Measurements from ENCODE around the gene ORMDL2.
"Not testable (repeated sequence)": the region's sequence is repeated elsewhere in the genome, so short reads cannot be mapped to it uniquely, and the experiment has no call there.

The ORMDL2 gene

DNA sequence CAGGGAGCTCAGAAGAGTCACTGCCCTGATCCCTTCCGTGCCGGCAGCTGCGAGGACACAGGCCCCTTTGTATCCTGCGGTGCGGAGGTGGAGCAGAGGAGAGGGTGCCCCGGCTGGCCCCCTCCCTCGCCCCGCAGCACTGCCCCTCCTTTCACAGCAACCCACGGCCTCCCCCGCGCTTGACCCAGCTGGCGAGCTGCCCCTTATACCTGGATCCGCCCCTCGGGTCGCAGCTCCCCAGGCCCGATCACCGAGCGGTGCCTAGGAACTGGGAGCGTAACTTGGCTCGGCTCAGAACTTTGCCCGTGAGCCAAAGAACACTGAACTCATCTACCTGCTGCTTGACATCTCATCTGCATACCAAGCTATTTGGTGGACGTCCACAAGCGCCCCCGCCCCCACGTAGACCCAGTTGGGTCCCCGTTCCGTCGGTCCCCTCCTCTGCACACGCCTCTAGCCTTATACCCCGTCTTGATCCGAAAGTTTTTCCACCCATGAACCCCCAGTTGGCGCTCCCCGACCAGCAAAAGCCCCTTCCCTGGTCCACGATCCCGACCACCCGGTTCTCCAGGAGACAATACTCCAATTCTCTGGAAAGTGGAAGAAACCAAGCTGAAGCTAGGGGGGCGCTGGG lies 12.2 kb downstream of the ORMDL2 start:
- H3K27ac ChIP-seq (ENCODE audit: low read length): peak overlapping the region; percentile 41
- peaks cover 18% of the 10 kb centered on the region for H3K36me3 ChIP-seq (replicated peaks; ENCODE audit: low read depth, low read length)
- no peak for TF ChIP-seq EZH2phosphoT487 (IDR thresholded peaks at IDR 0.05; ENCODE audit: low read depth)
- TF ChIP-seq, protein P1, sequence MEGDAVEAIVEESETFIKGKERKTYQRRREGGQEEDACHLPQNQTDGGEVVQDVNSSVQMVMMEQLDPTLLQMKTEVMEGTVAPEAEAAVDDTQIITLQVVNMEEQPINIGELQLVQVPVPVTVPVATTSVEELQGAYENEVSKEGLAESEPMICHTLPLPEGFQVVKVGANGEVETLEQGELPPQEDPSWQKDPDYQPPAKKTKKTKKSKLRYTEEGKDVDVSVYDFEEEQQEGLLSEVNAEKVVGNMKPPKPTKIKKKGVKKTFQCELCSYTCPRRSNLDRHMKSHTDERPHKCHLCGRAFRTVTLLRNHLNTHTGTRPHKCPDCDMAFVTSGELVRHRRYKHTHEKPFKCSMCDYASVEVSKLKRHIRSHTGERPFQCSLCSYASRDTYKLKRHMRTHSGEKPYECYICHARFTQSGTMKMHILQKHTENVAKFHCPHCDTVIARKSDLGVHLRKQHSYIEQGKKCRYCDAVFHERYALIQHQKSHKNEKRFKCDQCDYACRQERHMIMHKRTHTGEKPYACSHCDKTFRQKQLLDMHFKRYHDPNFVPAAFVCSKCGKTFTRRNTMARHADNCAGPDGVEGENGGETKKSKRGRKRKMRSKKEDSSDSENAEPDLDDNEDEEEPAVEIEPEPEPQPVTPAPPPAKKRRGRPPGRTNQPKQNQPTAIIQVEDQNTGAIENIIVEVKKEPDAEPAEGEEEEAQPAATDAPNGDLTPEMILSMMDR (IDR thresholded peaks at IDR 0.05; ENCODE audit: low read depth, low read length): no peak
- H3K9ac ChIP-seq (ENCODE audit: low read length): peak overlapping the region; percentile 81
- peaks cover 25% of the 10 kb centered on the region for H3K4me1 ChIP-seq (ENCODE audit: low read length)
- no peaks in the 10 kb centered on the region for H4K20me1 ChIP-seq (ENCODE audit: insufficient read depth, low read length)
- H3K27me3 ChIP-seq (ENCODE audit: low read depth, low read length): no peaks in the 10 kb centered on the region
- H3K79me2 ChIP-seq (ENCODE audit: low read length): peaks cover 50% of the 10 kb centered on the region
- peak overlapping the region; percentile 83 for H3K4me2 ChIP-seq (ENCODE audit: low read length)
- H3K4me3 ChIP-seq (ENCODE audit: low read length): peak overlapping the region; percentile 87
- peak overlapping the region; percentile 50; the same call in 1 of the 2 replicates for H2AFZ ChIP-seq (ENCODE audit: low read depth, low read length)
- no peaks in the 10 kb centered on the region for H3K9me3 ChIP-seq (ENCODE audit: insufficient read depth, low read length)

DNA sequence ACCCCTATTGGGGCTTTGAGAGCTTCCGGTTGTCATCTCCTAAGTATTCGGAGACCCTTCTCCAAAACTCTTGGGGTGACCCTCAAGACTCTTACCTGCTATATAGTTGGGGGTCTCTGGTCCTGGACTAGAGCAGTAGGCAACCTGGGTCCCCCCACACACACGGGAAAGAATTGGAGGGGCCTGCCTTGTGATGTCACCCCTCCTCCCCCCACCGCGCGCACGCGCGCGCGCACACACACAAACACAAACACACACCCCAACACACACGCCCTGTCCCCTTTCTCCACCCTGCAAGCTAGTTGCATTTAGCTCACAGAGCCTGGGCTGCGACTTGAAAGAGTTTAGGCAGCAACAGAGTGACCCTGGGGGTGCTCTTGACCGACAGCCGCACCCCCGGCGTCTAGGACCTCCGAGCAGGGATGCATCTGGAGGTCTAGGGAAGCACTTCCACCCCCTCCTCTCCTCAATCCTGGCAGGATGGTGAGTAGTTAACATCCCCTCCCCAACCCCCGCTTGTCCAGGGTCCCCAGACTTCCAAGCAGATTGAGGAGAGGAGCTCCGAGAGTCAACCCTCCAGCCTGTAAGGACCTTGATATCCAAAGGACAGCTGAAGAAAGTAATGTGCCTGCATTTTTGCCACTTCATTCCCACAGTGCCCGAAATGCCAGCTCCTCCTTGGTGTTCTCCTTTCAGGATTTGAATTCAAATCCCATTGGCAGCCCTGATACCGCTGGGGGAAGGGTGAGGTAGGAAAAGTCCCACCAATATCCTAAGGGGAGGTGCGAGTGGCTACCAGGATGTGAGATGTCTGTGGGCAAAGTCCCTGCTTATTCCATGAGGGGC lies 13.0 kb downstream of the ORMDL2 start:
- H3K27me3 ChIP-seq (ENCODE audit: low read depth, low read length): no peaks in the 10 kb centered on the region
- H2AFZ ChIP-seq (ENCODE audit: low read depth, low read length): peak overlapping the region; percentile 12; the same call in 1 of the 2 replicates
- H3K4me3 ChIP-seq (ENCODE audit: low read length): peak overlapping the region; percentile 87
- peaks cover 44% of the 10 kb centered on the region for H3K79me2 ChIP-seq (ENCODE audit: low read length)
- no peaks in the 10 kb centered on the region for H3K9me3 ChIP-seq (ENCODE audit: insufficient read depth, low read length)
- no peak for TF ChIP-seq EZH2phosphoT487 (IDR thresholded peaks at IDR 0.05; ENCODE audit: low read depth)
- TF ChIP-seq, protein P1 (IDR thresholded peaks at IDR 0.05; ENCODE audit: low read depth, low read length): no peak
- peak overlapping the region; percentile 83 for H3K4me2 ChIP-seq (ENCODE audit: low read length)
- H3K9ac ChIP-seq (ENCODE audit: low read length): peak overlapping the region; percentile 81
- no peak overlapping the region for H3K27ac ChIP-seq (ENCODE audit: low read length)
- peaks cover 25% of the 10 kb centered on the region for H3K4me1 ChIP-seq (ENCODE audit: low read length)
- H4K20me1 ChIP-seq (ENCODE audit: insufficient read depth, low read length): no peaks in the 10 kb centered on the region
- peaks cover 16% of the 10 kb centered on the region for H3K36me3 ChIP-seq (replicated peaks; ENCODE audit: low read depth, low read length)

DNA sequence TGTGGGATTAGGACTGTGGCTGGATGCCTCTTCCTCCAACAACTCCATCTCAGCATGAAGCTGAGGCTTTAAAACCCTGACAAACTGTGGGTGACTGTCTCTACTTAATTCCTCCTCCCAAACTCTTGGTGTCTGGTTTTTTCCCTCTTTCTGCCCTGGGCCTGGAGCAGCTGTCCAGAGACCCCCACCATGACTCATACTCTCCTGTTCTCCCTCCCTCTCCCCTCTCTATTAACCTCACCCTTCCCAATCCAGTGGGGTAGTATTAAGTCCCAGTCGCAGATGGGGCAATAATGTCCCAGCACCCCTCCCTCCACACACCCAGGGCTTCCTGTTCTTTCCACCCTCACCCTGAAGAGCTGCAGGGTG lies 13.6 kb downstream of the ORMDL2 start:
- Histone ChIP-seq H3K4me1 (ENCODE audit: low read length) (peaks cover 25% of the 10 kb centered on the region), H3K79me2 (ENCODE audit: low read length) (peaks cover 38% of the 10 kb centered on the region), H3K27ac (ENCODE audit: low read length) (no peak overlapping the region), H3K4me2 (ENCODE audit: low read length) (no peak overlapping the region), H3K27me3 (ENCODE audit: low read depth, low read length) (no peaks in the 10 kb centered on the region), H3K9me3 (ENCODE audit: insufficient read depth, low read length) (no peaks in the 10 kb centered on the region), H3K9ac (ENCODE audit: low read length) (no peak overlapping the region), H3K4me3 (ENCODE audit: low read length) (no peak overlapping the region), H2AFZ (ENCODE audit: low read depth, low read length) (no peak overlapping the region), H4K20me1 (ENCODE audit: insufficient read depth, low read length) (no peaks in the 10 kb centered on the region), H3K36me3 (replicated peaks; ENCODE audit: low read depth, low read length) (peaks cover 14% of the 10 kb centered on the region)
- TF ChIP-seq, protein P1 (IDR thresholded peaks at IDR 0.05; ENCODE audit: low read depth, low read length): no peak
- TF ChIP-seq EZH2phosphoT487 (IDR thresholded peaks at IDR 0.05; ENCODE audit: low read depth): no peak

DNA sequence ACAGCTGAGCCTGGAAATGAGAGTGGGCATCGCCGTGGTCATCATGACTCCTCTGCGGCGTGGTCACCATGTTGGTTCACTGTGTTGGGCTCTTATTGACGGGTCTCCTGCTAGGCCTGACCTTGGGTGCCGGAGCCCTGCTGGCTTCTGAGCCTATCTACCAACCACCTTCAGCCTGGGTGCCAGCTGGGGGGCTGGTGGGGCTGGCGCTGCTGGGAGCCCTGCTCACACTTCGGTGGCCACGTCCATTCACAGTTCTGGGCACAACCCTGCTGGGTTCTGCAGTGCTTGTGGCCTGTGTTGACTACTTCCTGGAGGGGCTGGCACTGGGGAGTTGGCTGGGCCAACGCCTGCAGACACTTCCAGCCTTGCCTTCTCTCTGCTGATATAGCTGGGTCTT lies 15.2 kb downstream of the ORMDL2 start:
- no peak overlapping the region for H3K9ac ChIP-seq (ENCODE audit: low read length)
- H3K9me3 ChIP-seq (ENCODE audit: insufficient read depth, low read length): no peaks in the 10 kb centered on the region
- no peak for TF ChIP-seq EZH2phosphoT487 (IDR thresholded peaks at IDR 0.05; ENCODE audit: low read depth)
- TF ChIP-seq, protein P1 (IDR thresholded peaks at IDR 0.05; ENCODE audit: low read depth, low read length): no peak
- H3K4me2 ChIP-seq (ENCODE audit: low read length): no peak overlapping the region
- H3K4me1 ChIP-seq (ENCODE audit: low read length): peaks cover 16% of the 10 kb centered on the region
- no peak overlapping the region for H3K27ac ChIP-seq (ENCODE audit: low read length)
- no peaks in the 10 kb centered on the region for H4K20me1 ChIP-seq (ENCODE audit: insufficient read depth, low read length)
- H3K27me3 ChIP-seq (ENCODE audit: low read depth, low read length): no peaks in the 10 kb centered on the region
- H3K36me3 ChIP-seq (replicated peaks; ENCODE audit: low read depth, low read length): peaks cover 4% of the 10 kb centered on the region
- H3K4me3 ChIP-seq (ENCODE audit: low read length): no peak overlapping the region
- peaks cover 23% of the 10 kb centered on the region for H3K79me2 ChIP-seq (ENCODE audit: low read length)
- H2AFZ ChIP-seq (ENCODE audit: low read depth, low read length): no peak overlapping the region

DNA sequence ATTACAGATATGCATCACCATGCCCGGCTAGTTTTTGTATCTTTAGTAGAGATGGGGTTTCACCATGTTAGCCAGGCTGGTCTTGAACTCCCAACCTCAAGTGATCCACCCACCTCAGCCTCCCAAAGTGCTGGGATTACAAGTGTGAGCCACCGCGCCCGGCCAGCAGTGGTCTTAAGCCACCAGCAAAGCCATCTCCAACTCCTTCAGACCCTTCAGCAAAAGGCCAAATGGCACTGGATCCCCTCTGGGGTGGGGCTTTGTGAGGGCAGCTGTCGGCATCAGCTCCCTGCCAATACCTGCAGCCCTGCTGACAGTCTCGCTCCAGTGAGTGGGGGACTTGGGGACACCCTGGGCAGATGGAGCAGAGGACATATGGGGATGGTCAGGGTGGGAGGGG lies 16.6 kb downstream of the ORMDL2 start:
- peaks cover 12% of the 10 kb centered on the region; the same call in 1 of the 2 replicates for H3K79me2 ChIP-seq (ENCODE audit: low read length)
- not testable (repeated sequence) for H3K27me3 ChIP-seq (ENCODE audit: low read depth, low read length); H3K4me3 ChIP-seq (ENCODE audit: low read length); H4K20me1 ChIP-seq (ENCODE audit: insufficient read depth, low read length); H3K9me3 ChIP-seq (ENCODE audit: insufficient read depth, low read length); H3K4me2 ChIP-seq (ENCODE audit: low read length); H3K36me3 ChIP-seq (replicated peaks; ENCODE audit: low read depth, low read length); H3K9ac ChIP-seq (ENCODE audit: low read length); H2AFZ ChIP-seq (ENCODE audit: low read depth, low read length); H3K4me1 ChIP-seq (ENCODE audit: low read length); H3K27ac ChIP-seq (ENCODE audit: low read length)

All from OCI-LY3 (cell line).